SIG-M5 treated with dmso at 0.1 percent for 504 hours (cell line): Measurements from ENCODE around the gene SDR39U1.
"Not testable (repeated sequence)": the region's sequence is repeated elsewhere in the genome, so short reads cannot be mapped to it uniquely, and the experiment has no call there.

ENCODE experiments used
- DNase-seq: peaks from one replicate; lab custom pipeline; 2025; ENCODE audit not compliant: unreplicated experiment; lab: John Stamatoyannopoulos, UW

Gene SDR39U1, protein sequence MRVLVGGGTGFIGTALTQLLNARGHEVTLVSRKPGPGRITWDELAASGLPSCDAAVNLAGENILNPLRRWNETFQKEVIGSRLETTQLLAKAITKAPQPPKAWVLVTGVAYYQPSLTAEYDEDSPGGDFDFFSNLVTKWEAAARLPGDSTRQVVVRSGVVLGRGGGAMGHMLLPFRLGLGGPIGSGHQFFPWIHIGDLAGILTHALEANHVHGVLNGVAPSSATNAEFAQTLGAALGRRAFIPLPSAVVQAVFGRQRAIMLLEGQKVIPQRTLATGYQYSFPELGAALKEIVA

DNA sequence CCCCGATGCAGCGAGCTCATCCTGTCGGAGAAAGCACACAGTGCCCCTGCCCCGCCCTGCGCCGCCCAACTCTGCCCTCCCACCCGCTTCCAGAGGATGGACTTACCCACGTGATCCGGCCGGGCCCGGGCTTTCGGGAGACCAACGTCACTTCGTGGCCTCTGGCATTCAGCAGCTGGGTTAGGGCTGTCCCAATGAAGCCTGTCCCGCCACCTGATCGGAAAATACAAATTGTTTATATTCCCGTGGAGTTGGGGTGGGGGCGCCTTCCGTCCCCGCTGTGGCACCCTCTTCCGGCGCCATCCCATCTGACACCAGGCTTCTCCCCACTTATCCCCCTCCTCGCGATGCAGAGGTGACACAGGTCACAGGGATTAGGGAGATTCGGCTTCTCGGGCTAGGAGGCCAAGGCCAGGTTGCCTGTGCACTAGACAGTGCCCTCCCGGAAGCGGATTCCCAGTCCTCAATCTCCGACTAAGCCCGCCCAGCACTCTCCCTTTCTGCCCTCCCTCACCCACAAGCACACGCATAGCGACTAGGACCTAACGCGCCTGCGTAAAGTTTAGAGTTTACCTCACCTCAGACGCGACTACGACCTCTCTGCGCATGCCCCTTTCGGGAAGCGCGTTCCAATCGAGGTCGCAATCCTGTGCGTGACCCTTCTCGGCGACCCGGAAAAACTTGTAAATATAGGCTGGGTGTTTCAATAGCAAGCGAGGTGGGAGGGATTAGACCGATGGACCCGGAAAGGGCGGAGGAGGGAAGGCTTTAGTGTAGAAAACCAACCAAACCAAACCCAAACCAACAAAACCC lies at the start of gene SDR39U1:
TSS of gene SDR39U1 (minus strand) at position 537 of the 813 bp plus-strand sequence. CDS start at position 530, 7 bp downstream.
- DNase-seq, result peak; percentile 99

DNA sequence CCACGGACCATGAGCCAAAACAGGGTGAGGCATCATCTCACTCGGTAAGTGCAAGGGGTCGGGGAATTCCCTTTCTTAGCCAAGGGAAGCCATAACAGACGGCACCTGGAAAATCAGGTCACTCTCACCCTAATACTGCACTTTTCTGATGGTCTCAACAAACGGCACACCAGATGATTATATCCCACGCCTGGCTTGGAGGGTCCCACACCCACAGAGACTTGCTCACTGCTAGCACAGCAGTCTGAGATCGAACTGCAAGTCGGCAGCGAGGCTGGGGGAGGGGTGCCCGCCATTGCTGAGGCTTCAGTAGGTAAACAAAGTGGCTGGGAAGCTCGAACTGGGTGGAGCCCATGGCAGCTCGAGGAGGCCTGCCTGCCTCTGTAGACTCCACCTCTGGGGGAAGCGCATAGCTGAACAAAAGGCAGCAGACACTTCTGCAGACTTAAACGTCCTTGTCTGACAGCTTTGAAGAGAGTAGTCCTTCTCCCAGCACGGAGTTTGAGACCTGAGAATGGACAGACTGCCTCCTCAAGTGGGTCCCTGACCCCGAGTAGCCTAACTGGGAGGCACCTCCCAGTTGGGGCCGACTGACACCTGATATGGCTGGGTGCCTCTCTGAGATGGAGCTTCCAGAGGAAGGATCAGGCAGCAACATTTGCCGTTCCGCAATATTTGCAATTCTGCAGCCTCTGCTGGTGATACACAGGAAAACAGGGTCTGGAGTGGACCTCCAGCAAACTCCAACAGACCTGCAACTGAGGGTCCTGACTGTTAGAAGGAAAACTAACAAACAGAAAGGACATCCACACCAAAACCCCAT lies 49.2 kb upstream of the SDR39U1 start:
- not testable (repeated sequence) for DNase-seq

DNA sequence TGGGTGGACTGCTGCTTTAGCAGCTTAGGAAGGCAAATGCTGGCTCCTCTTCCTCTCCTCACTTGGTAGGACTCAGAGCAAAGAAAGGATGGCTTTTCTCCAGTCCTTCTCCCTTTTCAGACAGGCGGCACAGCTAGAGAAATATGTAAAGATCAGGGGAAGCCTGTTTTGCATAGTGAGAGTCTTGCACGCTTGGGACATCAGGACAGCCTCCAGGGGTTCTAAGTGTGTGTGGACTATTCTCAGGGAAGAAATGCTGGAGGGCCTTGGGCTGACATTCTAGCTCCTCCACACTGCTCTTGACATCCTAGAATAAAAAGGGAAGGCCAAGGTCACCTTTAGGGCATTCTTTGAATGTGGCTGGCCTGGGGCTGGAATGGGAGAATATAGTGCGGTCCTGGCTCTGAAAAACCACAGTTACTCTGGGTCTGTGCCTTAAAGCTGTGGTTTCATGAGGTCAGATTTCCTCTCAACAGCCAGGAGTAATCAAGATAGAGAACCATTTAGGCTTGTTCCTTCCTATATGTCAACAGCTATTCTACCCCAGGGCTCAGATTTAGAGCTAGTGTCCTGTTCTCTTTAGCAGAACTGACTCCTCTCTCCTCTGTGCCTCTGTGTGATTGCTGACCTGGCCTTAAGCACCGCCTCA lies 41.2 kb upstream of the SDR39U1 start:
- no peak for DNase-seq

DNA sequence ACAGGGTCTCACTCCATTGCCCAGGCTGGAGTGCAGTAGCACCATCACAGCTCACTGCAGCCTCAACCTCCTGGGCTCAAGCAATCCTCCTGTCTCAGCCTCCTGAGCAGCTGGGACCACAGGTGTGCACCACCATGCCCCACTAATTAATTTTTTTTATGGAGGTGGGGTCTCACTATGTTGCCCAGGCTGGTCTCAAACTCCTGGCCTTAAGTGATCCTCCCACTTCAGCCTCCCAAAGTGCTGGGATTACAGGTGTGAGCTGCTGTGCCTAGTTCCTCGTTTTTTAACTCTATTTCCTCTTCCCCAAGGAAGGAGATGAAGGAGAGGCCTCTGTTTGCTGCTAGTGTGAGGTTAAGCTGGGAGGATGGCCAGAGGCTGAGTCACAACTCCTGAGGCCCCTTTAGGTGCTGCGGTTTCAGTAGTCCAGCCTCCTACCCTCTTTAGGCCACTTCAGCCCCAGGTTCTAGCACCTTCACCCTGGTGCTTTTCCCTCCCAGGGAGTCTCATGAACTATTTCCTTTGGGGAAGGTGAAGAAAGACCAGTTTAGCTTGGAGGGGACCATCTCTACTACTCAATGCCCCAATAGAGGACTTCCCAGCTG lies 40.2 kb upstream of the SDR39U1 start:
- not testable (repeated sequence) for DNase-seq

DNA sequence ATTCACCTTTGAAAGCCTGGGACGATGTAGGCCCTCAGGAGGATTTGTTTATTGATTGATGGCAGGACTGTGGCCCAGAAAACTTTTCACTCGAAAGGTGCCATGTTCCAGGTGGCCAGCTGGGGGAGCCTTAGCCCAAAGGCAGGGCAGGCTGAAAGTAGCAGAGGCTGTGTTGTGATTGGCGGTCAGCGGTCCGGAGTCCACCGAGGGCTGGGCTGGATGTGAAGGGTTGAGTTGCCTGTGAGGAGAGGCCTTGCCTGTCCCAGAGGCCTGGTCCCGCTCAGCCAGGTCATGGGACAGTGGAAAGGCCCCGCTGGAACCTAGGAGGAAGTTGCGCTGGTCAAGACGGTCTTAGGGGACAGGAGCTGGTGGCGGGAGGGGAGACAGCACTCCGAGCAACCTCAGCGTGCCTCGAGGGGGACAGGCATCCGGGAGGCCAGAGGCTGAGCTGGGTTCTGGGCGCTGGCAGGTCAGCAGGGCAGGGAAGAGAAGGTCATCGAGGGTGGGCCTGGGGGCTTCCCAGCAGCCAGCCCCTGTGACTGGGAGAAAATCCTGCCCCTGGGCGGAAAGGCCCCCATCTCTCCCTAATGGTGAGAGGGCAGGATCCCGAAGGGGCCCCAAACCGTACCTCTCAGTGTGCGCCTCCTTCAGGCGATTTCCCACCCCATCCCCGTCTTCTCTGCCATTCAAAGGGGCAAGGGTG lies 39.2 kb upstream of the SDR39U1 start:
- DNase-seq, result peak; percentile 32

DNA sequence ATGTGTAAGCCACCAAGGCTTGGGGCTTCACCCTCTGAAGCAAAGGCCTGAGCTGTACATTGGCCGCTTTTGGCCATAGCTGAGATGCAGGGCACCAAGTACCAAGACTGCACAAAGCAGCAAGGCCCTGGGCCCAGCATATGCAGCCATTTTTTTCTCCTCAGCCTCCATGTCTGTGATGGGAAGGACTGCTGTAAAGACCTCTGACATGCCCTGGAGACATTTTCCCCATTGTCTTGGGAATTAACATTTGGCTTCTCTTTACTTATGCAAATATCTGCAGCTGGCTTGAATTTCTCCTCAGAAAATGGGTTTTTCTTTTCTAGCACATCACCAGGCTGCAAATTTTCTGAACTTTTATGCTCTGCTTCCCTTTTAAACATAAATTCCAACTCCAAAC lies 37.4 kb upstream of the SDR39U1 start:
- not testable (repeated sequence) for DNase-seq

DNA sequence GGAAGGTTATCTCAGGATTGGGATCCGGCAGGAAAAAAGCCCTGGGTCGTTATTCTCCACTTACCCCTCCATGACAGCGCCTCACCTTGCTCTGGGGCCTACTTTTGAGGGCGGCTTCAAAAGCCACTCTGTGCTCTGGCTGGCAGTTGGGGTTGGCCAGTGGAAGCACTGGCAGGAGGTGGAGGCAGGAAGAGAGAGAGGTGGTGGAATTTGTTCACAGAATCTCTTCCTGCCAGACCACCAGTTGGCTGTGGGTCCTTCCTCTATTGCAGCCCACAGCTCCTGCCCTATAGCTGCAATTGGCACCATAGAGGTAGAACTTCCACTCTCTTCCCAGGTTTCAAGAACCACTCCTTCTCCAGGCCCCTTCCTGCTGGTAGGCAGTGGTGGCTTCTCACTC lies 32.7 kb upstream of the SDR39U1 start:
- DNase-seq, result no peak

DNA sequence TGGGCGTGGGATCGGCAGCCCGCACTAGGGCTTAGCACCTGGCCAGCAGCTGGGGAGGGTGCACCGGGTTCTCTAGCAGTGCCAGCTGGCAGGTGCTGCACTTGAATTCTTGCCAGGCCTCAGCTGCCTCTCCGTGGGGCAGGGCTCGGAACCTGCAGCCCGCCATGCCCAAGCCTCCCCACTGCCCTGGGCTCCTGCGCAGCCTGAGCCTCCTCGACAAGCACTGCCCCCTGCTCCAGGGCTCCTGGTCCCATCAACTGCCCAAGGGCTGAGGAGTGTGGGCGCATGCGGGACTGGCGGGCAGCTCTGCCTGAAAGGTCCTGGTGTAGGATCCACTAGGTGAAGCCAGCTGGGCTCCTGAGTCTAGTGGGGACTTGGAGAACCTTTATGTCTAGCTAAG lies 30.6 kb upstream of the SDR39U1 start:
- DNase-seq, result no peak

DNA sequence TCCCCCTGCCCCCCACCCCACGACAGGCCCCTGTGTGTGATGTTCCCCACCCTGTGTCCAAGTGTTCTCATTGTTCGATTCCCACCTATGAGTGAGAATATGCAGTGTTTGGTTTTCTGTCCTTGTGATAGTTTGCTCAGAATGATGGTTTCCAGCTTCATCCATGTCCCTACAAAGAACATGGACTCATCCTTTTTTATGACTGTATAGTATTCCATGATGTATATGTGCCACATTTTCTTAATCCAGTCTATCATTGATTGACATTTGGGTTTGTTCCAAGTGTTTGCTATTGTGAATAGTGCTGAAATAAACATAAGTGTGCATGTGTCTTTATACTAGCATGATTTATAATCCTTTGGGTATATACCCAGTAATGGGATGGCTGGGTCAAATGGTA lies 27.9 kb upstream of the SDR39U1 start:
- DNase-seq, result not testable (repeated sequence)

DNA sequence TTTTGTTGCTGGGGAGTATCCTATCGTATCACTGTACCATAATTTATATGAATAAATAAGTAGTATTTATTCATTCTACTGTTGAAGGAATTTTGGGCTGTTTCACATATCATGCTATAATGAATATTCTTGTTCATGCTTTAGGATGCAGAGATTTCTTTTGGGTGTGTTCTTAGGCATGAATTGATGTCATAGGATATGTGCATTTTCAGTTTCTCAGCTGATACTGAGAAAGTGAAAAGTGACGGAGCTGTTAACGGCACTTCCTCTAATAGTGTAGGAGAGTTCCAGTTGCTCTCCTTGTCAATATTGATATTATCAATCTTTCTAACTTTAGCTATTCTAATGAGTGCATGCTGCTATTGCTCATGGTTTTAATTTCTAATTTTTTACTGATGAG lies 23.2 kb upstream of the SDR39U1 start:
- no peak for DNase-seq

DNA sequence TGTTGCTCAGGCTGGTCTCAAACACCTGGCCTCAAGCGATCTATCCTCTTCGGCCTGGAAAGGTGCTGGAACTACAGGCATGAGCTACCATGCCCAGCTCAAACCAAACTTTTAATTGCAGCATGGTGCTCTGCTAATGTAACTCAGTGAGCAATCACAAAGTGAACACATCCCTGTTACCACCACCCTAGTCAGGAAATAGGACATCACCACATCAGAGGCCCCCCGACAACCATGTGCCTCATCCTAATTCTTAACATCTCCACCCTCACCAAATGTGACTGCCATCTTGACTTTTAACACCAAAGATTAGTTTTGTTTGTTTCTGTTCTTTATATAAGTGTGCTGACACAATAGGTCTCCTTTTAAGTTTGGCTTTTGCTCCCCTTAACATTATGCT lies 22.8 kb upstream of the SDR39U1 start:
- no peak for DNase-seq

DNA sequence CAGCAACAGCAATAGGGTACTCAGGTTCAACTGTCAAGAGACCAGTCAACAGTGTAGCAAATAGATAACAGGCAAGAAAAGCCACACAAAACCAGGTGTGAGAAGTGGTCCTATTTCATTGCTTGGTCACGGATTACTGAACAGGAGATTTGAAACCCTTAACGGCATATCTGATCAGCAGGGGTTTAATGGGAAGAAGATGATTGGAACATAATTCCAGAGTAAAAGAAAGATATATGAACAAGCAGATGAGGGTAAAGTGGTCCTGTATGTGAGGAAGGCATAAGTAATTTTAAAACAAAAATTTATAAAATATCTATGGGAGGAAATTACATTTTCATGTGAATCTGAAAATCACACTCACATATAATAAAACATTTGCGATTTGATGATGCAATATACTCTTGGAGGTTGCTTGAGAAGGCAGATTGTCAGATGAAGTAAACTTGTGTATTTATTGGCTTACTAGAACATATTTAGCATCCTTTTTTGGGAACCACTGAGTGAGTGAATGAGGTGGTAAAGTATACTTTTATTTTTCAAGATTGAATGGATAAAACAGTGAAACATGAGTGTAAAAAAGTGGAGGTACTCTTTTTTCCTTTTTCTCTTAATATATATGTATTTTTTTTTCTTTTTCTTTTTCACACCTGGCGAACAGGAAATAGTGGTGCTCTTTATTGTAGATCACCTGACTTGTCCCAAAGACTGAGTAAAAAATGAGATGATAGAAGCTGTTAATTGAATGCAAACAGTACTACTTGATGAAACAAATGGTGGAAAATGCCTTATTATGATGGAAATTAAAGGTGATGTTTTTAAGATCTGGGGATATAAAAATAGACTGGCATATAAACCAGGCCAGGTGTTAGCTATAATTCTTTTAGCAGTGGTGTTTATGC lies 21.6 kb upstream of the SDR39U1 start:
- no peak for DNase-seq

DNA sequence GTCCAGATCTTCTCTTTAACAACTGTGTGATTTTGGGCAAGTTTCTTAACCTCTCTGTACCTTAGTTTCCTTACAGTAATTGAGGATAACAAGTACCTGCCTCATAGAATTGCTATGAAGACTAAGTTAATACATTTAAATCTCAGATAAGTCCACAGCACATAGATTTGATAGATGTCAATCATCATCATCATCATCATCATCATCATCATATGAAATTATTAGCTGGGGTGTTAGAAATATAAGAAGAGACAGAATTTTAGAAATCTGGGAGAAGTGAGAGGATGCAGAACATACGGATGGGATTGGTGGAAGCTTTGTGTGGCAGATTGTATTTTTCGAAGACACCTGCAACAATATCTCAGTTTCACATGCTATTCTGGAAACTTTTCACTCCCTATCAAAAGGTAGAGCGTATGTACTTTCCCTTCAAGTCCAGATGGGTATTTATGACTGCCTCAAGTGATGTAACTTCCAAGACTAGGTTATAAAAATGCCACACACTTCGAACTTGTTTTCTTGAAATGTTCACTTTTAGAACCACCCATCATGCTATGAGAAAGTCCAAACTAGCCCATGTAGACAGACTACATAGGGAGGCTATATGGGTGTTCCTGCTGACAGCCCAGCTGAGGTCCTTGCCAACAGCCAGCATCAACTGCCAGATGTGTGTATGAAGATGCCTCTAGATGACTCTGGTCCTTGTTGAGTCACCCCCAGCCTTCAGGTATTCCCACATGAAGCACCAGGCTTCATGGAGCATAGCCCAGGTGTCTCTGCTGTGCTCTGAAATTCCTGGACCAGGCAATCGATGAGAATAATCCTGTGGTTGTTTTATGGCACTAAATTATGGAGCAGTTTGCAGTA lies 20.7 kb upstream of the SDR39U1 start:
- DNase-seq, result no peak

DNA sequence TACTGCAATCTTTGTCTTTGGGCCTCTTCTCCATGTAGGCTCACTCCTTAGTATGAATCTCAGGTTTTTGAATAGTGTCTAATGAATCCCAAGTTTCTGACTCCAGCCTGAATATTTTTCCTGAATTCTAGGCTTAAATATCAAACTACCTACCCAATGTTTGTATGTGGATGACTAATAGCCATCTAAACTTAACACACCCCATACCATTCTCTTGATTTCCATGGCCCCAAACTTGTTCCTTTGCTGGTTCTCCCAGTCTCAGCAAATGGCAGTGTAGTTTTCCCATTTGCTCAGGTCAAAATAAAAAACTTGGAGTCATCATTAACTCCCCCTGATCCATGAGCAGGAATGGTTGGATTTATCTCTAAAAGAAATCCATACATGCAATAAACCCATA lies 18.8 kb upstream of the SDR39U1 start:
- no peak for DNase-seq

DNA sequence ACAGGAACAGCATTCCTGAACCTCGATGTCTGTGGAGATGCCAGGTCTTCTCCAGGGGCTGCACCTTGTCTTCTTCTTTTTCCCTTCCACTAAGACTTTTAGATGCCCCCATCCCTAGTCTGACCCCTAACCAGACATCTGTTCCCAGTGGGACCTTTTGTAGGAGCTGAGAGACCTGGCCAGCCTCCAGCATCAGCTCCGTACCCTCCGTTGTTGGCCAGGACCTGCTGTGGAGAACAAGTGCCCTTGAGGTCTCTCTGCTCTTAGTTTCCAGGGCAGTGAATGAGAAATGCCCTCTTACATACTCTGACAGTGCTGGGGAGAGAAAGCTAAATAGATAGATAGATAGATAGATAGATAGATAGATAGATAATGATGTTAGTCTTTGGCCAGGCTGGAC lies 16.8 kb upstream of the SDR39U1 start:
- no peak for DNase-seq

DNA sequence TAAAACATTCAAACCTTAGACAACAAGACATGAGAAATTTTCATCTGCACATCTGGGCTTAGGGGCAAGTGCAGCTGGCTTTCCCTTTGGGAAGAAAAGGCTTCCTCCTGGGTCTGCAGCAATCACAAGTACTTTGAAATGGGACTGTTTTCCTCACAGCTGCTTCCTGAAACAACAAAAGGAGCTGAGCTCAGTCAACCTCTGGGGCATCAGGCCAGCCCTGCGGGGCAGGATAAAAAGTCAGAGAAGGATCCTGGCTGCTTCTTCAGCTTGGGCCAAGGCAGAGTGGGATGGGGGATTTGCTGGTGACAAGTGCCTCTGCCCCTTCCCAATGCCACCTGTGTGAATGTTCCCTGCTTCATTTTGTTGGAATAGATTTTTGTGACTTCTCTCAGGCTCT lies 16.2 kb upstream of the SDR39U1 start:
- no peak for DNase-seq

DNA sequence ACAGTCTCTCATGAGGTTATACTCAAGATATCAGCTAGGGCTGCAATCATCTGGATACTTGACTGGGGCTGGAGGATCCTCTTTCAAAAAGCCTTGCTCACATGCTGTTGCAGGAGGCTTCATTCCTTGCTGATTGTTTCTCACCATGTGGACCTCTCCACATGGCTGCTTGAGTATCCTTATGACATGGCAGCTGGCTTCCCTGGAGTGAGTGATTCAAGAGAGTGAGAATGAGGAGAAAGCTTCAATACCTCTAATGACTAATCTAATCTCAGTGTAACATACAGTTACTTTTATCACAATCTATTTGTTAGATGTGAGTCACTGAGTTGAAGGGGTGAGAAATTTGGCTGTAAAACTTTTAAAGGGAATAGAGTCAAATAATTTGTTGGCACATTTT lies 14.4 kb upstream of the SDR39U1 start:
- DNase-seq, result no peak

DNA sequence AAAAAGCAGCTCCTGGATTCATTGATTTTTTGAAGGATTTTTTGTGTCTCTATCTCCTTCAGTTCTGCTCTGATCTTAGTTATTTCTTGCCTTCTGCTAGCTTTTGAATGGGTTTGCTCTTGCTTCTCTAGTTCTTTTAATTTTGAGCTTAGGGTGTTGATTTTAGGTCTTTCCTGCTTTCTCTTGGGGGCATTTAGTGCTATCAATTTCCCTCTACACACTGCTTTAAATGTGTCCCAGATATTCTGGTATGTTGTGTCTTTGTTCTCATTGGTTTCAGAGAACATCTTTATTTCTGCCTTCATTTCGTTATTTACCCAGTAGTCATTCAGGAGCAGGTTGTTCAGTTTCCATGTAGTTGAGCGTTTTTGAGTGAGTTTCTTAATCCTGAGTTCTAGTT lies 8.3 kb upstream of the SDR39U1 start:
- not testable (repeated sequence) for DNase-seq
